ENCODE results near the gene PDRG1.

PDRG1 gene

GRCh38 chr20:31909253-31910070 is 42.4 kb downstream of the PDRG1 start:
- Histone ChIP-seq H3K9ac (ENCODE audit: low read length) (no peak overlapping the region), H3K27me3 (ENCODE audit: control insufficient read depth, insufficient read depth, low read length) (no peaks in the 10 kb centered on the region), H3K4me3 (ENCODE audit: low read length) (no peak overlapping the region), H3K9me3 (ENCODE audit: control insufficient read depth, low read length) (no peaks in the 10 kb centered on the region), H3K4me1 (ENCODE audit: control insufficient read depth, insufficient read depth, low read length) (no peaks in the 10 kb centered on the region), H3K36me3 (ENCODE audit: control insufficient read depth, insufficient read depth, low read length) (no peaks in the 10 kb centered on the region)

GRCh38 chr20:31908424-31908823 is 43.4 kb downstream of the PDRG1 start:
- no peaks in the 10 kb centered on the region for H3K4me1 ChIP-seq (ENCODE audit: control insufficient read depth, insufficient read depth, low read length)
- H3K9ac ChIP-seq (ENCODE audit: low read length): no peak overlapping the region
- H3K9me3 ChIP-seq (ENCODE audit: control insufficient read depth, low read length): no peaks in the 10 kb centered on the region
- H3K36me3 ChIP-seq (ENCODE audit: control insufficient read depth, insufficient read depth, low read length): no peaks in the 10 kb centered on the region
- no peaks in the 10 kb centered on the region for H3K27me3 ChIP-seq (ENCODE audit: control insufficient read depth, insufficient read depth, low read length)
- H3K4me3 ChIP-seq (ENCODE audit: low read length): no peak overlapping the region

GRCh38 chr20:31908016-31908415 is 43.8 kb downstream of the PDRG1 start:
- H3K36me3 ChIP-seq (ENCODE audit: control insufficient read depth, insufficient read depth, low read length): no peaks in the 10 kb centered on the region
- H3K9ac ChIP-seq (ENCODE audit: low read length): no peak overlapping the region
- no peaks in the 10 kb centered on the region for H3K27me3 ChIP-seq (ENCODE audit: control insufficient read depth, insufficient read depth, low read length)
- no peaks in the 10 kb centered on the region for H3K9me3 ChIP-seq (ENCODE audit: control insufficient read depth, low read length)
- H3K4me1 ChIP-seq (ENCODE audit: control insufficient read depth, insufficient read depth, low read length): no peaks in the 10 kb centered on the region
- H3K4me3 ChIP-seq (ENCODE audit: low read length): no peak overlapping the region

- Histone ChIP-seq H3K4me1 (ENCODE audit: control insufficient read depth, insufficient read depth, low read length) (no peaks in the 10 kb centered on the region), H3K9me3 (ENCODE audit: control insufficient read depth, low read length) (no peaks in the 10 kb centered on the region), H3K36me3 (ENCODE audit: control insufficient read depth, insufficient read depth, low read length) (no peaks in the 10 kb centered on the region), H3K4me3 (ENCODE audit: low read length) (no peak overlapping the region), H3K27me3 (ENCODE audit: control insufficient read depth, insufficient read depth, low read length) (no peaks in the 10 kb centered on the region), H3K9ac (ENCODE audit: low read length) (no peak overlapping the region)
Observed at GRCh38 chr20:31907046-31907445, 44.8 kb downstream of the PDRG1 start.

GRCh38 chr20:31906001-31906400 is 45.8 kb downstream of the PDRG1 start:
- H3K4me1 ChIP-seq (ENCODE audit: control insufficient read depth, insufficient read depth, low read length): no peaks in the 10 kb centered on the region
- no peaks in the 10 kb centered on the region for H3K9me3 ChIP-seq (ENCODE audit: control insufficient read depth, low read length)
- H3K27me3 ChIP-seq (ENCODE audit: control insufficient read depth, insufficient read depth, low read length): no peaks in the 10 kb centered on the region
- H3K9ac ChIP-seq (ENCODE audit: low read length): no peak overlapping the region
- no peak overlapping the region for H3K4me3 ChIP-seq (ENCODE audit: low read length)
- no peaks in the 10 kb centered on the region for H3K36me3 ChIP-seq (ENCODE audit: control insufficient read depth, insufficient read depth, low read length)

- Histone ChIP-seq H3K4me3 (ENCODE audit: low read length) (no peak overlapping the region), H3K27me3 (ENCODE audit: control insufficient read depth, insufficient read depth, low read length) (no peaks in the 10 kb centered on the region), H3K9ac (ENCODE audit: low read length) (no peak overlapping the region), H3K9me3 (ENCODE audit: control insufficient read depth, low read length) (no peaks in the 10 kb centered on the region), H3K36me3 (ENCODE audit: control insufficient read depth, insufficient read depth, low read length) (no peaks in the 10 kb centered on the region), H3K4me1 (ENCODE audit: control insufficient read depth, insufficient read depth, low read length) (no peaks in the 10 kb centered on the region)
Observed at GRCh38 chr20:31903627-31904386, 48.0 kb downstream of the PDRG1 start.

GRCh38 chr20:31901615-31902014 is 50.2 kb downstream of the PDRG1 start:
- Histone ChIP-seq H3K4me1 (ENCODE audit: control insufficient read depth, insufficient read depth, low read length) (no peaks in the 10 kb centered on the region), H3K27me3 (ENCODE audit: control insufficient read depth, insufficient read depth, low read length) (no peaks in the 10 kb centered on the region), H3K36me3 (ENCODE audit: control insufficient read depth, insufficient read depth, low read length) (no peaks in the 10 kb centered on the region), H3K9me3 (ENCODE audit: control insufficient read depth, low read length) (no peaks in the 10 kb centered on the region), H3K9ac (ENCODE audit: low read length) (no peak overlapping the region), H3K4me3 (ENCODE audit: low read length) (no peak overlapping the region)

GRCh38 chr20:31897541-31897940 is 54.3 kb downstream of the PDRG1 start:
- no peaks in the 10 kb centered on the region for H3K27me3 ChIP-seq (ENCODE audit: control insufficient read depth, insufficient read depth, low read length)
- H3K36me3 ChIP-seq (ENCODE audit: control insufficient read depth, insufficient read depth, low read length): no peaks in the 10 kb centered on the region
- no peak overlapping the region for H3K4me3 ChIP-seq (ENCODE audit: low read length)
- H3K4me1 ChIP-seq (ENCODE audit: control insufficient read depth, insufficient read depth, low read length): no peaks in the 10 kb centered on the region
- H3K9me3 ChIP-seq (ENCODE audit: control insufficient read depth, low read length): no peaks in the 10 kb centered on the region
- H3K9ac ChIP-seq (ENCODE audit: low read length): no peak overlapping the region

GRCh38 chr20:31896049-31896448 is 55.8 kb downstream of the PDRG1 start:
- Histone ChIP-seq H3K36me3 (ENCODE audit: control insufficient read depth, insufficient read depth, low read length) (no peaks in the 10 kb centered on the region), H3K4me1 (ENCODE audit: control insufficient read depth, insufficient read depth, low read length) (no peaks in the 10 kb centered on the region), H3K27me3 (ENCODE audit: control insufficient read depth, insufficient read depth, low read length) (no peaks in the 10 kb centered on the region), H3K4me3 (ENCODE audit: low read length) (no peak overlapping the region), H3K9ac (ENCODE audit: low read length) (no peak overlapping the region), H3K9me3 (ENCODE audit: control insufficient read depth, low read length) (no peaks in the 10 kb centered on the region)

- H3K9me3 ChIP-seq (ENCODE audit: control insufficient read depth, low read length): no peaks in the 10 kb centered on the region
- no peak overlapping the region for H3K4me3 ChIP-seq (ENCODE audit: low read length)
- H3K4me1 ChIP-seq (ENCODE audit: control insufficient read depth, insufficient read depth, low read length): no peaks in the 10 kb centered on the region
- H3K9ac ChIP-seq (ENCODE audit: low read length): no peak overlapping the region
- no peaks in the 10 kb centered on the region for H3K36me3 ChIP-seq (ENCODE audit: control insufficient read depth, insufficient read depth, low read length)
- H3K27me3 ChIP-seq (ENCODE audit: control insufficient read depth, insufficient read depth, low read length): no peaks in the 10 kb centered on the region
Observed at GRCh38 chr20:31894980-31895675, 56.7 kb downstream of the PDRG1 start.
